HG03095 (cell line): Measurements from ENCODE around the gene MFRP.

ENCODE experiments used
- ATAC-seq: cut with Tn5 transposase; IDR thresholded peaks from one replicate; pipeline ENCODE4 v1.9.1; 2021; ENCODE audit warnings: moderate library complexity; ENCODE audit not compliant: unreplicated experiment

Gene MFRP

DNA sequence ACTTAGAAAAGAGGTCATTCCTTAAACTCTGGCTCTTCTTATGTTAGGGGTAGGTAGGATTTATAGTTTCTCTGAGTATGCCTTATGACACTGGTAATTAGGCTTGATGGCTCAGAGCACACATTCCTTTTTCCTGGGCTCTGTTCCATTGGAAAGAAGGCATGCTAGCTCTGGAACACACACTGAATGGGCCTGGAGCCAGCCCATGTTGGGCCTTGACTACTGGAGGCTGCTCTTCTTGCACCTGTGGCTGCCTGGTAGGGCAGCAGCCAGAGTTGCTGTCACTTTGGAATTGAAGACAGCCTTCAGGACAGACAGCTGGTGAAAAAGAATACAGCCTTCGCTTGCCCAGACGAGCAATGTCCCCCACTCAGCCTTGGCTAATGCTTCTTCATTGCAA is 47.8 kb downstream of the MFRP start:
- no peak for ATAC-seq

DNA sequence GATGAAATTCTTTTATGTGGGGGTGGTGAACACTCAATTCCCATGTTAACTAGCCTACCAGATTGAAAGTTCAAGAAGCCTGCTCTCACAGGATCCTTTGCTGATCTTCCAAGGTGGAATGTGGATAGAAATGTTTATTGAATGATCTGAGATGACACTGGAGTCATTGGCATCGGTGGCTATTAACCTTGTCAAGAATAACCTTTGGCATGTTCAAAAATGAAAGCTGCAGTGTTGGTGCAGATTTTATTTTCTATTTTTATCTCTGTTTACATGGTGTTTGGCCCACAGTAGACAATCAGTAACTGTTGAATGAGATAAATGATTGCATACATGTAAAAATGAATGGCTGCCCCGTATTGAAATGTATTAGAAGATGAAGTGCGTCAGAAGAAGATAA is 48.6 kb downstream of the MFRP start:
- ATAC-seq = no peak

DNA sequence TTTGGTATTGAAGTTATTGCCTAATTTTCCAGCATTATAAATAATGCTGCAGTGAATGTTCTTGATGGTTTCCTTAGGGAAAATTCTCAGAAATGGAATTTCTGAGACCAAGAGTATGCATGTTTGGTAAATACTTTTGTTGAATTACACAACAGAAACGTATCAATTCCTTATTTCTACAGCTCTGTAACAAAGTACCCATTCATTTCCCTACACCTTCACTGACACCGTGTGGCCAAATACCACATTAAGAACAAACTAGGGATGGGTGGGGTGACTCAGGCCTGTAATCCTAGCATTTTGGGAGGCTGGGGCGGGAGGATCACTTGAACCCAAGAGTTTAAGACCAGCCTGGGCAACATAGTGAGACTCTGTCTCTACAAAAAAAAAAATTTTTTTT is 51.3 kb downstream of the MFRP start:
- ATAC-seq = no peak

- no peak for ATAC-seq
Observed at GRCh38 chr11:119293461-119293860, 53.0 kb downstream of the MFRP start.

- no peak for ATAC-seq
Observed at GRCh38 chr11:119290894-119291497, 55.5 kb downstream of the MFRP start.
